GM23338 (cell line): ENCODE measurements around the gene ENTPD6. TPM values are rescaled to one million over a fixed set of nuclear protein-coding genes. Genes with fewer than 3 reads are reported as not detected.

Source experiments
- ATAC-seq: fragments of 200-7000 bp; cut with Tn5 transposase; 3 replicates; pipeline ENCODE4 v1.9.1; 2020
- DNase-seq: peaks from one replicate; pipeline ENCODE4 v3.0.0-alpha.2; 2015; ENCODE audit warnings: low spot score
- H2AFZ ChIP-seq: fragments of 200-600 bp; sonication (generic); 2 replicates; pipeline ENCODE4 v1.8.0; 2016; ENCODE audit warnings: antibody characterized with exemption, mild to moderate bottlenecking, moderate library complexity
- H3F3A ChIP-seq: fragments of 200-600 bp; sonication (generic); replicated peaks from 2 replicates; pipeline ENCODE4 v1.8.0; 2017; ENCODE audit warnings: antibody characterized with exemption, mixed run types, low read depth
- H3K27ac ChIP-seq: fragments of 200-600 bp; sonication (generic); 2 replicates; pipeline ENCODE4 v1.6.1; 2016; ENCODE audit warnings: low read depth
- H3K27me3 ChIP-seq: fragments of 200-600 bp; sonication (generic); 2 replicates; pipeline ENCODE4 v1.8.0; 2016; ENCODE audit warnings: mild to moderate bottlenecking, mixed run types, moderate library complexity; ENCODE audit not compliant: insufficient read depth
- H3K36me3 ChIP-seq: fragments of 200-600 bp; sonication (generic); 2 replicates; pipeline ENCODE4 v1.8.0; 2016; ENCODE audit warnings: mild to moderate bottlenecking; ENCODE audit not compliant: insufficient read depth
- H3K4me1 ChIP-seq: fragments of 200-600 bp; sonication (generic); 2 replicates; pipeline ENCODE4 v1.8.0; 2016; ENCODE audit warnings: mild to moderate bottlenecking, moderate library complexity; ENCODE audit not compliant: insufficient read depth
- H3K4me2 ChIP-seq: fragments of 200-600 bp; sonication (generic); 2 replicates; pipeline ENCODE4 v1.7.1; 2017; ENCODE audit warnings: mixed run types
- H3K4me3 ChIP-seq: fragments of 200-600 bp; sonication (generic); 2 replicates; pipeline ENCODE4 v1.6.1; 2016; ENCODE audit warnings: mixed run types
- H3K79me2 ChIP-seq: fragments of 200-600 bp; sonication (generic); replicated peaks from 2 replicates; pipeline ENCODE4 v1.8.0; 2017; ENCODE audit warnings: mild to moderate bottlenecking; ENCODE audit not compliant: insufficient read depth
- H3K9me2 ChIP-seq: fragments of 200-600 bp; sonication (generic); 2 replicates; pipeline ENCODE4 v1.8.0; 2017; ENCODE audit not compliant: insufficient read depth
- H4K20me1 ChIP-seq: fragments of 200-600 bp; sonication (generic); replicated peaks from 2 replicates; pipeline ENCODE4 v1.8.0; 2017; ENCODE audit warnings: mild to moderate bottlenecking; ENCODE audit not compliant: insufficient read depth
- H3K27ac Mint-ChIP-seq: 2 replicates; pipeline ENCODE4 v1.8.0; 2020; ENCODE audit warnings: inconsistent platforms, mild to moderate bottlenecking, moderate library complexity, mixed read lengths
- H3K27me3 Mint-ChIP-seq: 3 replicates; pipeline ENCODE4 v1.8.0; 2022; ENCODE audit warnings: low read depth, mild to moderate bottlenecking, moderate library complexity, mixed read lengths, inconsistent platforms; ENCODE audit not compliant: insufficient read depth, poor library complexity
- H3K36me3 Mint-ChIP-seq: 3 replicates; pipeline ENCODE4 v1.8.0; 2021; ENCODE audit warnings: low read depth, mild to moderate bottlenecking, inconsistent platforms, moderate library complexity, mixed read lengths
- H3K4me1 Mint-ChIP-seq: 3 replicates; pipeline ENCODE4 v1.8.0; 2020; ENCODE audit warnings: mild to moderate bottlenecking, inconsistent platforms, mixed read lengths
- H3K4me3 Mint-ChIP-seq: 3 replicates; pipeline ENCODE4 v1.8.0; 2021; ENCODE audit warnings: moderate library complexity, mild to moderate bottlenecking, inconsistent platforms, mixed read lengths
- H3K9me3 Mint-ChIP-seq: 3 replicates; pipeline ENCODE4 v1.8.0; 2020; ENCODE audit warnings: moderate library complexity, mild to moderate bottlenecking, inconsistent platforms, mixed read lengths
- EZH2 ChIP-seq: fragments of 200-600 bp; sonication (generic); IDR thresholded peaks from one replicate; pipeline ENCODE4 v1.8.0; 2017; ENCODE audit warnings: antibody characterized with exemption, mild to moderate bottlenecking, low read depth; ENCODE audit not compliant: unreplicated experiment
- EZH2phosphoT487 ChIP-seq: fragments of 200-600 bp; sonication (generic); IDR thresholded peaks from one replicate; pipeline ENCODE4 v1.8.1; 2018; ENCODE audit warnings: antibody characterized with exemption; ENCODE audit not compliant: unreplicated experiment
- JUNB ChIP-seq: IDR thresholded peaks from one replicate; pipeline ENCODE4 v1.6.1; 2016; ENCODE audit warnings: antibody characterized with exemption; ENCODE audit not compliant: unreplicated experiment
- NANOG ChIP-seq: IDR thresholded peaks from 2 replicates; pipeline ENCODE4 v1.6.1; 2016; ENCODE audit warnings: antibody characterized with exemption, borderline replicate concordance
- POLR2AphosphoS5 ChIP-seq: IDR thresholded peaks from 2 replicates; pipeline ENCODE4 v1.6.1; 2016; ENCODE audit warnings: antibody characterized with exemption, low read depth
- STAT1 ChIP-seq: IDR thresholded peaks from one replicate; pipeline ENCODE4 v1.6.1; 2016; ENCODE audit warnings: antibody characterized with exemption; ENCODE audit not compliant: unreplicated experiment
- ZNF331 ChIP-seq: fragments of 250-450 bp; sonication (Bioruptor Pico); IDR thresholded peaks from 2 replicates; pipeline ENCODE4 v1.5.0; 2020; ENCODE audit warnings: low read depth, mild to moderate bottlenecking, moderate library complexity
- polyA plus RNA-seq: library from polyadenylated mRNA; unstranded; fragments of >200 nt; fragmentation: Nextera tagmentation; extraction: Ambion mirVana; gene quantifications from 2 replicates; pipeline ENCODE4 v1.2.1, GENCODE V29; 2016
- total RNA-seq: library from RNA; depleted of rRNA; stranded (reverse); fragments of >200 nt; shearing (Covaris generic); gene quantifications from 2 replicates; pipeline ENCODE4 v1.2.3, GENCODE V29; 2014
- TF ChIP-seq, protein P1 (sequence below): IDR thresholded peaks from 2 replicates; pipeline ENCODE4 v1.6.1; 2016; ENCODE audit warnings: antibody characterized with exemption
- TF ChIP-seq, protein P2 (sequence below): IDR thresholded peaks from one replicate; pipeline ENCODE4 v1.6.1; 2018; ENCODE audit warnings: antibody characterized with exemption; ENCODE audit not compliant: unreplicated experiment
- TF ChIP-seq, protein P3 (sequence below): fragments of 250-450 bp; sonication (Bioruptor Pico); IDR thresholded peaks from 2 replicates; pipeline ENCODE4 v1.5.0; 2020; ENCODE audit warnings: mild to moderate bottlenecking, moderate library complexity

ENTPD6 gene
- total and polyA plus RNA-seq, 2 experiments from 2014 or later: 19.3 to 45.9 TPM

DNA sequence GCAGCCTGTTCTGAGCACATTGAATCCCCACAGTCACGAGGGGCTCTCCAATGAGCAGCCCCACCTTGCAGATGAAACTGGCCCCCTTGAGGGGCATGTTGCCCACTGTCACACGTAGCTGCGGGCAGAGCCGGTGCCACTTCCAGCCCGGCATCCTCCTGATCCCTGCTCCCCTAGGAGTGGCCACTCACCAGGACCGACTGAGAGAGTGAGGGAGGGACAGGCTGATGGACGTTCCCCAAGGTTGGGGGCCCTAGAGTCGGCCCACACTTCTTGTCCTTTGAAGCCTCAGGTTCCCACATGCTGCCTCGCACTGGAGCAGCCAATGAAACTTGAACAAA is 10.5 kb downstream of the ENTPD6 start:
- H3K27me3 Mint-ChIP-seq: peaks cover 2% of the 10 kb centered on the region
- peaks cover 12% of the 10 kb centered on the region for H4K20me1 ChIP-seq
- no peak overlapping the region for H3K27ac Mint-ChIP-seq
- H3K4me3 ChIP-seq: no peak overlapping the region
- H3K36me3 Mint-ChIP-seq: peaks cover 4% of the 10 kb centered on the region; the same call in 1 of the 3 replicates
- H3F3A ChIP-seq: no peaks in the 10 kb centered on the region
- H3K9me2 ChIP-seq: no peaks in the 10 kb centered on the region
- no peak overlapping the region for H3K27ac ChIP-seq
- TF ChIP-seq STAT1: no peak
- TF ChIP-seq NANOG: no peak
- TF ChIP-seq, protein P1, sequence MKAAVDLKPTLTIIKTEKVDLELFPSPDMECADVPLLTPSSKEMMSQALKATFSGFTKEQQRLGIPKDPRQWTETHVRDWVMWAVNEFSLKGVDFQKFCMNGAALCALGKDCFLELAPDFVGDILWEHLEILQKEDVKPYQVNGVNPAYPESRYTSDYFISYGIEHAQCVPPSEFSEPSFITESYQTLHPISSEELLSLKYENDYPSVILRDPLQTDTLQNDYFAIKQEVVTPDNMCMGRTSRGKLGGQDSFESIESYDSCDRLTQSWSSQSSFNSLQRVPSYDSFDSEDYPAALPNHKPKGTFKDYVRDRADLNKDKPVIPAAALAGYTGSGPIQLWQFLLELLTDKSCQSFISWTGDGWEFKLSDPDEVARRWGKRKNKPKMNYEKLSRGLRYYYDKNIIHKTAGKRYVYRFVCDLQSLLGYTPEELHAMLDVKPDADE: no peak
- no peak for TF ChIP-seq JUNB
- TF ChIP-seq EZH2: no peak
- no peak for TF ChIP-seq EZH2phosphoT487
- TF ChIP-seq, protein P2, sequence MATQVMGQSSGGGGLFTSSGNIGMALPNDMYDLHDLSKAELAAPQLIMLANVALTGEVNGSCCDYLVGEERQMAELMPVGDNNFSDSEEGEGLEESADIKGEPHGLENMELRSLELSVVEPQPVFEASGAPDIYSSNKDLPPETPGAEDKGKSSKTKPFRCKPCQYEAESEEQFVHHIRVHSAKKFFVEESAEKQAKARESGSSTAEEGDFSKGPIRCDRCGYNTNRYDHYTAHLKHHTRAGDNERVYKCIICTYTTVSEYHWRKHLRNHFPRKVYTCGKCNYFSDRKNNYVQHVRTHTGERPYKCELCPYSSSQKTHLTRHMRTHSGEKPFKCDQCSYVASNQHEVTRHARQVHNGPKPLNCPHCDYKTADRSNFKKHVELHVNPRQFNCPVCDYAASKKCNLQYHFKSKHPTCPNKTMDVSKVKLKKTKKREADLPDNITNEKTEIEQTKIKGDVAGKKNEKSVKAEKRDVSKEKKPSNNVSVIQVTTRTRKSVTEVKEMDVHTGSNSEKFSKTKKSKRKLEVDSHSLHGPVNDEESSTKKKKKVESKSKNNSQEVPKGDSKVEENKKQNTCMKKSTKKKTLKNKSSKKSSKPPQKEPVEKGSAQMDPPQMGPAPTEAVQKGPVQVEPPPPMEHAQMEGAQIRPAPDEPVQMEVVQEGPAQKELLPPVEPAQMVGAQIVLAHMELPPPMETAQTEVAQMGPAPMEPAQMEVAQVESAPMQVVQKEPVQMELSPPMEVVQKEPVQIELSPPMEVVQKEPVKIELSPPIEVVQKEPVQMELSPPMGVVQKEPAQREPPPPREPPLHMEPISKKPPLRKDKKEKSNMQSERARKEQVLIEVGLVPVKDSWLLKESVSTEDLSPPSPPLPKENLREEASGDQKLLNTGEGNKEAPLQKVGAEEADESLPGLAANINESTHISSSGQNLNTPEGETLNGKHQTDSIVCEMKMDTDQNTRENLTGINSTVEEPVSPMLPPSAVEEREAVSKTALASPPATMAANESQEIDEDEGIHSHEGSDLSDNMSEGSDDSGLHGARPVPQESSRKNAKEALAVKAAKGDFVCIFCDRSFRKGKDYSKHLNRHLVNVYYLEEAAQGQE: no peak
- TF ChIP-seq ZNF331 (CRISPR knock-in tag): no peak
- TF ChIP-seq, protein P3, sequence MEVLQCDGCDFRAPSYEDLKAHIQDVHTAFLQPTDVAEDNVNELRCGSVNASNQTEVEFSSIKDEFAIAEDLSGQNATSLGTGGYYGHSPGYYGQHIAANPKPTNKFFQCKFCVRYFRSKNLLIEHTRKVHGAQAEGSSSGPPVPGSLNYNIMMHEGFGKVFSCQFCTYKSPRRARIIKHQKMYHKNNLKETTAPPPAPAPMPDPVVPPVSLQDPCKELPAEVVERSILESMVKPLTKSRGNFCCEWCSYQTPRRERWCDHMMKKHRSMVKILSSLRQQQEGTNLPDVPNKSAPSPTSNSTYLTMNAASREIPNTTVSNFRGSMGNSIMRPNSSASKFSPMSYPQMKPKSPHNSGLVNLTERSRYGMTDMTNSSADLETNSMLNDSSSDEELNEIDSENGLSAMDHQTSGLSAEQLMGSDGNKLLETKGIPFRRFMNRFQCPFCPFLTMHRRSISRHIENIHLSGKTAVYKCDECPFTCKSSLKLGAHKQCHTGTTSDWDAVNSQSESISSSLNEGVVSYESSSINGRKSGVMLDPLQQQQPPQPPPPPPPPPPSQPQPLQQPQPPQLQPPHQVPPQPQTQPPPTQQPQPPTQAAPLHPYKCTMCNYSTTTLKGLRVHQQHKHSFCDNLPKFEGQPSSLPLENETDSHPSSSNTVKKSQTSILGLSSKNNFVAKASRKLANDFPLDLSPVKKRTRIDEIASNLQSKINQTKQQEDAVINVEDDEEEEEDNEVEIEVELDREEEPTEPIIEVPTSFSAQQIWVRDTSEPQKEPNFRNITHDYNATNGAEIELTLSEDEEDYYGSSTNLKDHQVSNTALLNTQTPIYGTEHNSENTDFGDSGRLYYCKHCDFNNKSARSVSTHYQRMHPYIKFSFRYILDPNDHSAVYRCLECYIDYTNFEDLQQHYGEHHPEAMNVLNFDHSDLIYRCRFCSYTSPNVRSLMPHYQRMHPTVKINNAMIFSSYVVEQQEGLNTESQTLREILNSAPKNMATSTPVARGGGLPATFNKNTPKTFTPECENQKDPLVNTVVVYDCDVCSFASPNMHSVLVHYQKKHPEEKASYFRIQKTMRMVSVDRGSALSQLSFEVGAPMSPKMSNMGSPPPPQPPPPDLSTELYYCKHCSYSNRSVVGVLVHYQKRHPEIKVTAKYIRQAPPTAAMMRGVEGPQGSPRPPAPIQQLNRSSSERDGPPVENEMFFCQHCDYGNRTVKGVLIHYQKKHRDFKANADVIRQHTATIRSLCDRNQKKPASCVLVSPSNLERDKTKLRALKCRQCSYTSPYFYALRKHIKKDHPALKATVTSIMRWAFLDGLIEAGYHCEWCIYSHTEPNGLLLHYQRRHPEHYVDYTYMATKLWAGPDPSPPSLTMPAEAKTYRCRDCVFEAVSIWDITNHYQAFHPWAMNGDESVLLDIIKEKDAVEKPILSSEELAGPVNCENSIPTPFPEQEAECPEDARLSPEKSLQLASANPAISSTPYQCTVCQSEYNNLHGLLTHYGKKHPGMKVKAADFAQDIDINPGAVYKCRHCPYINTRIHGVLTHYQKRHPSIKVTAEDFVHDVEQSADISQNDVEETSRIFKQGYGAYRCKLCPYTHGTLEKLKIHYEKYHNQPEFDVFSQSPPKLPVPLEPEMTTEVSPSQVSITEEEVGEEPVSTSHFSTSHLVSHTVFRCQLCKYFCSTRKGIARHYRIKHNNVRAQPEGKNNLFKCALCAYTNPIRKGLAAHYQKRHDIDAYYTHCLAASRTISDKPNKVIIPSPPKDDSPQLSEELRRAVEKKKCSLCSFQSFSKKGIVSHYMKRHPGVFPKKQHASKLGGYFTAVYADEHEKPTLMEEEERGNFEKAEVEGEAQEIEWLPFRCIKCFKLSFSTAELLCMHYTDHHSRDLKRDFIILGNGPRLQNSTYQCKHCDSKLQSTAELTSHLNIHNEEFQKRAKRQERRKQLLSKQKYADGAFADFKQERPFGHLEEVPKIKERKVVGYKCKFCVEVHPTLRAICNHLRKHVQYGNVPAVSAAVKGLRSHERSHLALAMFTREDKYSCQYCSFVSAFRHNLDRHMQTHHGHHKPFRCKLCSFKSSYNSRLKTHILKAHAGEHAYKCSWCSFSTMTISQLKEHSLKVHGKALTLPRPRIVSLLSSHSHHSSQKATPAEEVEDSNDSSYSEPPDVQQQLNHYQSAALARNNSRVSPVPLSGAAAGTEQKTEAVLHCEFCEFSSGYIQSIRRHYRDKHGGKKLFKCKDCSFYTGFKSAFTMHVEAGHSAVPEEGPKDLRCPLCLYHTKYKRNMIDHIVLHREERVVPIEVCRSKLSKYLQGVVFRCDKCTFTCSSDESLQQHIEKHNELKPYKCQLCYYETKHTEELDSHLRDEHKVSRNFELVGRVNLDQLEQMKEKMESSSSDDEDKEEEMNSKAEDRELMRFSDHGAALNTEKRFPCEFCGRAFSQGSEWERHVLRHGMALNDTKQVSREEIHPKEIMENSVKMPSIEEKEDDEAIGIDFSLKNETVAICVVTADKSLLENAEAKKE: no peak
- no peak for TF ChIP-seq POLR2AphosphoS5
- no peaks in the 10 kb centered on the region for H3K9me3 Mint-ChIP-seq
- no peaks in the 10 kb centered on the region for H3K36me3 ChIP-seq
- H3K4me3 Mint-ChIP-seq: no peak overlapping the region
- H3K27me3 ChIP-seq: no peaks in the 10 kb centered on the region
- H3K4me2 ChIP-seq: no peak overlapping the region
- H2AFZ ChIP-seq: no peak overlapping the region
- H3K79me2 ChIP-seq: peaks cover 48% of the 10 kb centered on the region
- no peak for DNase-seq
- no peak for ATAC-seq
- peaks cover 4% of the 10 kb centered on the region for H3K4me1 ChIP-seq
- peaks cover 14% of the 10 kb centered on the region for H3K4me1 Mint-ChIP-seq
